IMR-90 (cell line): ENCODE measurements around the gene RAD21L1. TPM values are rescaled to one million over a fixed set of nuclear protein-coding genes. Genes with fewer than 3 reads are reported as not detected.

Source experiments
- ATAC-seq: fragments of 200-7000 bp; cut with Tn5 transposase; 2 replicates; pipeline ENCODE4 v1.9.1; 2020; ENCODE audit warnings: low read depth, mild to moderate bottlenecking, moderate library complexity
- BruUV-seq: library from RNA; stranded (reverse); fragments of 400-500 nt; replicated peaks from 2 replicates; lab custom pipeline; 2021; lab: Mats Ljungman, UMichigan
- CTCF ChIA-PET: fragments of 300-600 bp; formaldehyde crosslinking; extraction: SDS; loops from one replicate; lab custom pipeline; 2021; ENCODE audit warnings: antibody characterized with exemption; lab: Yijun Ruan, JAX
- POLR2A ChIA-PET: fragments of 300-600 bp; sonication (Branson Sonifier 250); formaldehyde crosslinking; loops from one replicate; lab custom pipeline; 2022; ENCODE audit warnings: antibody characterized with exemption; ENCODE audit not compliant: unreplicated experiment; lab: Charles Lee
- DNase-seq: peaks from one replicate; pipeline ENCODE4 v3.0.0; 2013
- H2AFZ ChIP-seq: replicated peaks from 2 replicates; pipeline ENCODE3; 2013; ENCODE audit warnings: low read length, mild to moderate bottlenecking; ENCODE audit not compliant: poor library complexity
- H2AK5ac ChIP-seq: 2 replicates; pipeline ENCODE4 v1.6.1; 2013; ENCODE audit warnings: low read depth, low read length, inconsistent platforms
- H2AK9ac ChIP-seq: replicated peaks from 2 replicates; pipeline ENCODE3; 2013; ENCODE audit warnings: mild to moderate bottlenecking, low read depth, low read length, moderate library complexity; ENCODE audit not compliant: poor library complexity
- H2BK120ac ChIP-seq: 2 replicates; pipeline ENCODE4 v1.6.1; 2013; ENCODE audit warnings: low read depth, low read length, inconsistent platforms
- H2BK15ac ChIP-seq: 3 replicates; pipeline ENCODE4 v1.6.1; 2013; ENCODE audit warnings: low read depth, low read length, inconsistent platforms
- H2BK20ac ChIP-seq: 2 replicates; pipeline ENCODE4 v1.6.1; 2013; ENCODE audit warnings: low read depth, mild to moderate bottlenecking, inconsistent platforms, low read length, moderate library complexity
- H2BK5ac ChIP-seq: 2 replicates; pipeline ENCODE4 v1.6.1; 2013; ENCODE audit warnings: mild to moderate bottlenecking, low read depth, low read length, inconsistent platforms; ENCODE audit not compliant: poor library complexity, severe bottlenecking
- H3K14ac ChIP-seq: replicated peaks from 2 replicates; pipeline ENCODE4 v1.6.1; 2013; ENCODE audit warnings: low read depth, low read length, inconsistent platforms
- H3K18ac ChIP-seq: 2 replicates; pipeline ENCODE4 v1.6.1; 2013; ENCODE audit warnings: low read depth, low read length, control low read depth
- H3K23ac ChIP-seq: 2 replicates; pipeline ENCODE4 v1.6.1; 2013; ENCODE audit warnings: low read depth, low read length, inconsistent platforms
- H3K27ac ChIP-seq: 2 replicates; pipeline ENCODE4 v1.5.1; 2013; ENCODE audit warnings: mild to moderate bottlenecking, control low read depth, low read length; ENCODE audit not compliant: insufficient read depth
- H3K27me3 ChIP-seq: 2 replicates; pipeline ENCODE4 v1.6.1; 2013; ENCODE audit warnings: low read length; ENCODE audit not compliant: control insufficient read depth, insufficient read depth
- H3K36me3 ChIP-seq: 2 replicates; pipeline ENCODE4 v1.6.1; 2013; ENCODE audit warnings: low read length, mixed read lengths; ENCODE audit not compliant: control insufficient read depth, insufficient read depth
- H3K4ac ChIP-seq: 2 replicates; pipeline ENCODE4 v1.6.1; 2013; ENCODE audit warnings: low read depth, low read length, inconsistent platforms
- H3K4me1 ChIP-seq: 2 replicates; pipeline ENCODE4 v1.6.1; 2013; ENCODE audit warnings: low read length, mixed read lengths; ENCODE audit not compliant: control insufficient read depth, insufficient read depth
- H3K4me2 ChIP-seq: 2 replicates; pipeline ENCODE4 v1.6.1; 2013; ENCODE audit warnings: low read depth, mild to moderate bottlenecking, control low read depth, low read length, moderate library complexity
- H3K4me3 ChIP-seq: 2 replicates; pipeline ENCODE4 v1.5.1; 2013; ENCODE audit warnings: low read depth, mild to moderate bottlenecking, control low read depth, low read length, moderate library complexity; ENCODE audit not compliant: insufficient read depth
- H3K56ac ChIP-seq: 2 replicates; pipeline ENCODE4 v1.6.1; 2013; ENCODE audit warnings: low read length, inconsistent platforms; ENCODE audit not compliant: insufficient read depth; ENCODE audit errors: extremely low read depth
- H3K79me1 ChIP-seq, 2 experiments: 2 replicates each; pipeline ENCODE4 v1.6.1; 2013; ENCODE audit warnings: low read length in 2 of 2, inconsistent platforms in 1 of 2, low read depth in 1 of 2
- H3K9ac ChIP-seq: 2 replicates; pipeline ENCODE4 v1.6.1; 2013; ENCODE audit warnings: low read depth, low read length, control low read depth
- H3K9me1 ChIP-seq: 2 replicates; pipeline ENCODE4 v1.6.1; 2013; ENCODE audit warnings: low read length, inconsistent platforms; ENCODE audit not compliant: insufficient read depth
- H3K9me3 ChIP-seq: 2 replicates; pipeline ENCODE4 v1.6.1; 2013; ENCODE audit warnings: low read length; ENCODE audit not compliant: control insufficient read depth, insufficient read depth
- H4K20me1 ChIP-seq: 2 replicates; pipeline ENCODE4 v1.6.1; 2013; ENCODE audit warnings: low read length, inconsistent platforms; ENCODE audit not compliant: insufficient read depth
- H4K5ac ChIP-seq: 2 replicates; pipeline ENCODE4 v1.6.1; 2013; ENCODE audit warnings: mild to moderate bottlenecking, low read depth, low read length, control low read depth
- H4K8ac ChIP-seq, 2 experiments: 2 replicates each; pipeline ENCODE4 v1.6.1; 2013; ENCODE audit warnings: low read depth in 2 of 2, low read length in 2 of 2, control low read depth in 1 of 2, inconsistent platforms in 1 of 2
- H4K91ac ChIP-seq: 2 replicates; pipeline ENCODE4 v1.6.1; 2013; ENCODE audit warnings: low read depth, low read length, inconsistent platforms; ENCODE audit not compliant: insufficient read depth
- BHLHE40 ChIP-seq: fragments of 150-350 bp; IDR thresholded peaks from 2 replicates; pipeline ENCODE4 v1.6.1; 2016; ENCODE audit warnings: mild to moderate bottlenecking, low read depth, low read length
- MAFK ChIP-seq: IDR thresholded peaks from 2 replicates; pipeline ENCODE4 v1.6.1; 2012; ENCODE audit warnings: low read depth, low read length, improper control_type of control experiment
- MAZ ChIP-seq: IDR thresholded peaks from 2 replicates; pipeline ENCODE4 v1.6.1; 2012; ENCODE audit warnings: low read depth, mild to moderate bottlenecking, low read length, improper control_type of control experiment, moderate library complexity, borderline replicate concordance
- MXI1 ChIP-seq: IDR thresholded peaks from 2 replicates; pipeline ENCODE4 v1.6.1; 2012; ENCODE audit warnings: low read depth, mild to moderate bottlenecking, low read length, moderate library complexity, borderline replicate concordance
- NFE2L2 ChIP-seq: fragments of 150-350 bp; IDR thresholded peaks from 2 replicates; pipeline ENCODE4 v1.6.1; 2016; ENCODE audit warnings: low read depth, mild to moderate bottlenecking, low read length
- SMC3 ChIP-seq: fragments of 150-350 bp; IDR thresholded peaks from 2 replicates; pipeline ENCODE4 v1.6.1; 2016; ENCODE audit warnings: low read depth, mild to moderate bottlenecking, antibody characterized with exemption, low read length, moderate library complexity
- WGBS, 2 experiments: methylation state at CpG; one replicate each; pipeline versions ENCODE4 v1.1.5 to v1.1.7; 2013; ENCODE audit warnings: missing lambda C conversion rate in 2 of 2; ENCODE audit not compliant: insufficient read length in 1 of 2; ENCODE audit errors: extremely low coverage in 2 of 2; 5-methylcytosine and 5-hydroxymethylcytosine counted together
- dilution Hi-C: fragments of 300-500 bp; cut with HindIII; formaldehyde crosslinking; loops from one replicate; pipeline ENCODE4 v1.14.3; 2018; ENCODE audit warnings: low sequenced_read_pairs; ENCODE audit not compliant: unreplicated experiment
- in situ Hi-C: fragments of 300-500 bp; cut with MboI; formaldehyde crosslinking; loops from 3 replicates; pipeline ENCODE4 v1.14.3; 2019; ENCODE audit warnings: low sequenced_read_pairs, inconsistent platforms, mixed read lengths
- intact Hi-C: fragments of 100-400 bp; cut with micrococcal nuclease; formaldehyde crosslinking; loops from 2 replicates; pipeline ENCODE4 v1.10.0; 2022
- polyA plus RNA-seq, 3 experiments: library from polyadenylated mRNA; depleted of rRNA; stranded (reverse); fragments of >200 nt; gene quantifications; 2 replicates each; pipeline ENCODE4 v1.2.3, GENCODE V29; 2012; ENCODE audit warnings: low replicate concordance in 1 of 3
- total RNA-seq: library from RNA; depleted of rRNA; stranded (reverse); fragments of >200 nt; gene quantifications from 2 replicates; pipeline ENCODE4 v1.2.3, GENCODE V29; 2012
- TF ChIP-seq, protein P1 (sequence below): fragments of 150-350 bp; IDR thresholded peaks from 2 replicates; pipeline ENCODE4 v1.6.1; 2016; ENCODE audit warnings: low read depth, mild to moderate bottlenecking, low read length, moderate library complexity, borderline replicate concordance

RAD21L1 gene
- total and polyA plus RNA-seq, 2 of the 4 experiments (the other 2 are of a cell fraction), result not detected

DNA sequence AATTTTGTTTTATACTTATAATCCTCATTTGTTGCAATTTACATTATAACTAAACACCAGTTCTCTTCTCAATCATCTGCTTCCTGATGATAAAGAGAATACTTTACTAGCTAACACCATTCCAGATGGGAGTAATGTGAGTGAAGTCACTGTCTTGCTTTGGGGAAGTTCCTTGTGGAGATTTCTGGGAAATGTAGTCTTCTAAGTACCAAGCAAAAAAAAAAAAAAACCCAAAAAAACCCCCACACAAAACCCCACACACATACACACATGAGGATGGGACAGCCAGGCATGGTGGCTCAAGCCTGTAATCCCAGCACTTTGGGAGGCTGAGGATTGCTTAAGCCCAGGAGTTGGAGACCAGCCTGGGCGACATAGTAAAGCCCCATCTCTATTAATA lies 38.0 kb downstream of the RAD21L1 start:
- peak; percentile 60 for DNase-seq
- H3K4me3 ChIP-seq, result no peak overlapping the region
- no peak overlapping the region for H3K4ac ChIP-seq
- intact Hi-C loops, result no loop called here
- CTCF ChIA-PET, result interaction anchor here (1.2 kb wide), 1 partner anchor 9 kb away, joined by 4 read pairs; no protein-coding TSS in a partner anchor
- H3K9me3 ChIP-seq, result no peaks in the 10 kb centered on the region
- peaks cover 2% of the 10 kb centered on the region; the same call in 1 of the 2 replicates for H3K27me3 ChIP-seq
- no peak overlapping the region for H3K27ac ChIP-seq
- in situ Hi-C loops, result no loop called here
- no peak for ATAC-seq
- H4K8ac ChIP-seq, result no peak overlapping the region
- H3K9me1 ChIP-seq, result peaks cover 13% of the 10 kb centered on the region; the same call in 1 of the 2 replicates
- no peak overlapping the region for H3K23ac ChIP-seq
- H2AK9ac ChIP-seq, result no peak overlapping the region
- no peak overlapping the region for H4K91ac ChIP-seq
- dilution Hi-C loops, result no loop called here
- H3K4me2 ChIP-seq, result no peak overlapping the region
- H3K79me1 ChIP-seq, result peaks cover 16 to 20% of the 10 kb centered on the region in 2 experiments
- peaks cover 6% of the 10 kb centered on the region; the same call in 1 of the 2 replicates for H3K4me1 ChIP-seq
- no TSS peak for BruUV-seq
- H2AFZ ChIP-seq, result no peak overlapping the region
- no peak overlapping the region for H2BK20ac ChIP-seq
- H2BK120ac ChIP-seq, result no peak overlapping the region
- H3K14ac ChIP-seq, result no peak overlapping the region
- no peak overlapping the region for H3K56ac ChIP-seq
- H3K36me3 ChIP-seq, result no peaks in the 10 kb centered on the region; the same call in 1 of the 2 replicates
- H2AK5ac ChIP-seq, result peak overlapping the region; percentile 78; the same call in 1 of the 2 replicates
- H4K20me1 ChIP-seq, result no peaks in the 10 kb centered on the region
- H3K9ac ChIP-seq, result no peak overlapping the region
- H2BK5ac ChIP-seq, result no peak overlapping the region
- no peak overlapping the region for H4K5ac ChIP-seq
- TF ChIP-seq MXI1, result no peak
- no peak for TF ChIP-seq MAZ
- TF ChIP-seq, protein P1, sequence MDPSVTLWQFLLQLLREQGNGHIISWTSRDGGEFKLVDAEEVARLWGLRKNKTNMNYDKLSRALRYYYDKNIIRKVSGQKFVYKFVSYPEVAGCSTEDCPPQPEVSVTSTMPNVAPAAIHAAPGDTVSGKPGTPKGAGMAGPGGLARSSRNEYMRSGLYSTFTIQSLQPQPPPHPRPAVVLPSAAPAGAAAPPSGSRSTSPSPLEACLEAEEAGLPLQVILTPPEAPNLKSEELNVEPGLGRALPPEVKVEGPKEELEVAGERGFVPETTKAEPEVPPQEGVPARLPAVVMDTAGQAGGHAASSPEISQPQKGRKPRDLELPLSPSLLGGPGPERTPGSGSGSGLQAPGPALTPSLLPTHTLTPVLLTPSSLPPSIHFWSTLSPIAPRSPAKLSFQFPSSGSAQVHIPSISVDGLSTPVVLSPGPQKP, result no peak
- TF ChIP-seq MAFK, result no peak
- TF ChIP-seq BHLHE40, result no peak
- no peak for TF ChIP-seq SMC3
- TF ChIP-seq NFE2L2, result no peak
- WGBS, 2 experiments, result no CpG with 5 or more reads among the region's 1 CpG
- H2BK15ac ChIP-seq, result no peak overlapping the region
- POLR2A ChIA-PET, result no interaction called here
- no peak overlapping the region for H3K18ac ChIP-seq
